DND-41 (cell line): ENCODE results near the gene PRKRA.

ENCODE experiments used
- EZH2 ChIP-seq: IDR thresholded peaks from 3 replicates; pipeline ENCODE4 v1.6.1; 2012; ENCODE audit warnings: borderline replicate concordance, low read depth, mild to moderate bottlenecking, moderate library complexity, low read length, inconsistent platforms; ENCODE audit not compliant: severe bottlenecking
- TF ChIP-seq, protein P1 (sequence below): IDR thresholded peaks from 2 replicates; pipeline ENCODE4 v1.5.1; 2012; ENCODE audit warnings: borderline replicate concordance, low read length, moderate library complexity, mild to moderate bottlenecking; ENCODE audit not compliant: poor library complexity, severe bottlenecking; ENCODE audit errors: extremely low read depth

DNA sequence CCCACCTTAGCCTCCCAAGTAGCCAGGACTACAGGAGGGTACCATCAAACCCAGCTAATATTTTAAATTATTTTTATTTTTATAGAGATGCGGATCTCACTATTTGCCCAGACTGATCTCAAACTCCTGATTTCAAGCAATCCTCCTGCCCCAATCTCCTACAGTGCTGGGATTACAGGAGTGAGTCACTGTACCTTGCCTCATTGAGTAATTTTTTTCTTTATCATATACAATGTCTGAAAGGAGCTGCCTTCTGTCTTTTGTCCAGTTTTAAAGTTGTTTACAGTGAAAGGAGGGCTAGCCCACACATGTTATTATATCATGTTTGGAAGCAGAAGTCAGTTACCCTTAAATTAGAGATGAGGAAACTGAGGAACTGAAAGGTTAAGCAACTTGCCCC lies 32.5 kb downstream of the PRKRA start:
- TF ChIP-seq, protein P1, sequence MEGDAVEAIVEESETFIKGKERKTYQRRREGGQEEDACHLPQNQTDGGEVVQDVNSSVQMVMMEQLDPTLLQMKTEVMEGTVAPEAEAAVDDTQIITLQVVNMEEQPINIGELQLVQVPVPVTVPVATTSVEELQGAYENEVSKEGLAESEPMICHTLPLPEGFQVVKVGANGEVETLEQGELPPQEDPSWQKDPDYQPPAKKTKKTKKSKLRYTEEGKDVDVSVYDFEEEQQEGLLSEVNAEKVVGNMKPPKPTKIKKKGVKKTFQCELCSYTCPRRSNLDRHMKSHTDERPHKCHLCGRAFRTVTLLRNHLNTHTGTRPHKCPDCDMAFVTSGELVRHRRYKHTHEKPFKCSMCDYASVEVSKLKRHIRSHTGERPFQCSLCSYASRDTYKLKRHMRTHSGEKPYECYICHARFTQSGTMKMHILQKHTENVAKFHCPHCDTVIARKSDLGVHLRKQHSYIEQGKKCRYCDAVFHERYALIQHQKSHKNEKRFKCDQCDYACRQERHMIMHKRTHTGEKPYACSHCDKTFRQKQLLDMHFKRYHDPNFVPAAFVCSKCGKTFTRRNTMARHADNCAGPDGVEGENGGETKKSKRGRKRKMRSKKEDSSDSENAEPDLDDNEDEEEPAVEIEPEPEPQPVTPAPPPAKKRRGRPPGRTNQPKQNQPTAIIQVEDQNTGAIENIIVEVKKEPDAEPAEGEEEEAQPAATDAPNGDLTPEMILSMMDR: no peak
- TF ChIP-seq EZH2: no peak
